Prostate gland (tissue), 2 donors: ENCODE data around the gene ZCCHC17. TPM values are rescaled to one million over a fixed set of nuclear protein-coding genes. Genes with fewer than 3 reads are reported as not detected.

Experiments used
- DNase-seq: peaks from one replicate; pipeline ENCODE4 v3.0.0-alpha.2; 2019; ENCODE audit warnings: low spot score
- H3K27ac ChIP-seq, 2 donors: fragments of 200-600 bp; sonication (generic); 2 replicates each; pipeline ENCODE4 v1.5.1; 2017 to 2019
- H3K27me3 ChIP-seq: fragments of 200-600 bp; sonication (generic); replicated peaks from 2 replicates; pipeline ENCODE4 v1.5.1; 2019; ENCODE audit not compliant: insufficient read depth
- H3K36me3 ChIP-seq, 2 donors: fragments of 200-600 bp; sonication (generic); 1 replicate in 1 of 2; 2 replicates in 1 of 2; pipeline versions ENCODE4 v1.5.1 to v1.8.1; 2017 to 2019
- H3K4me1 ChIP-seq: fragments of 200-600 bp; sonication (generic); replicated peaks from 2 replicates; pipeline ENCODE4 v1.5.1; 2019
- H3K4me3 ChIP-seq, 2 donors: fragments of 200-600 bp; sonication (generic); 2 replicates each; pipeline ENCODE4 v1.5.1; 2017 to 2019
- H3K9me3 ChIP-seq: fragments of 200-600 bp; sonication (generic); 2 replicates; pipeline ENCODE4 v1.5.1; 2017
- POLR2A ChIP-seq: fragments of 450-650 bp; IDR thresholded peaks from one replicate; pipeline ENCODE4 v1.6.1; 2016; ENCODE audit warnings: antibody characterized with exemption, mild to moderate bottlenecking
- POLR2AphosphoS5 ChIP-seq: sonication (generic); formaldehyde crosslinking; IDR thresholded peaks from one replicate; pipeline ENCODE4 v1.6.1; 2017; ENCODE audit warnings: antibody characterized with exemption
- WGBS: methylation state at CpG from one replicate; pipeline ENCODE4 v1.1.5; 2018; 5-methylcytosine and 5-hydroxymethylcytosine counted together
- intact Hi-C: fragments of 100-400 bp; cut with DNase I; formaldehyde crosslinking; loops from one replicate; pipeline ENCODE4 v1.14.2; 2022
- total RNA-seq, 2 donors: library from RNA; depleted of rRNA; stranded (reverse); fragments of >200 nt; gene quantifications; one replicate each; pipeline ENCODE4 v1.1.0, GENCODE V29; 2016
- TF ChIP-seq, protein P1 (sequence below), 4 experiments: fragments of 200-600 bp in 2 of 4; fragments of 450-650 bp in 2 of 4; sonication (generic) in 2 of 4; IDR thresholded peaks; 1 replicate in 3 of 4; 2 replicates in 1 of 4; pipeline ENCODE4 v1.5.1; 2016 to 2019; ENCODE audit warnings: antibody characterized with exemption in 4 of 4, mild to moderate bottlenecking in 2 of 4, moderate library complexity in 2 of 4

The ZCCHC17 gene
- total RNA-seq, 2 donors from 2014 or later, result 31.5 to 39.0 TPM

DNA sequence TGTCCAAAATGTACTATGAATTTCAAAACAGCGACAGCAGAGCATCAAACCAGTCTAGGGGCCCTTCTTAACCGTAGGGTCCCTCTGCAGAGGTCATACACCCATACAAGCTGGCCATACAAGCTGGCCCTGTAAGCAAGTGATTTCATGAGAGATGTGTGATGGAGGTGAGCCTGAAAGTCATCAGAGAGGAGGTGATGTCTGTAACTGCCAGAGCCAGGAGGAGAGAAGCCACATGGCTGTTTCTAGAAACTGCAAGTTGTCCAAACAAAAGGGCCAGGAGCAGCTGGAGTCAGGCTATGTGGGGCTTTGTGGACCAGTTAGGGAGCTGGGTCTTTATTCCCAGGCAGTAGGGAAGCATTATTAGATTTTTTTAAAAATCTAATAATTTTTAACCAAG lies 101.4 kb downstream of the ZCCHC17 start:
- no peaks in the 10 kb centered on the region for H3K27me3 ChIP-seq
- H3K36me3 ChIP-seq, result no peaks in the 10 kb centered on the region
- WGBS, result 92% methylated on average over 2 of the region's 2 CpGs
- H3K4me1 ChIP-seq, result no peaks in the 10 kb centered on the region
- no peak for DNase-seq
- no peak overlapping the region for H3K27ac ChIP-seq
- intact Hi-C loops, result loop anchor here (10.0 kb wide), 1 partner anchor 147 kb away; no protein-coding TSS in a partner anchor
- TF ChIP-seq, protein P1, sequence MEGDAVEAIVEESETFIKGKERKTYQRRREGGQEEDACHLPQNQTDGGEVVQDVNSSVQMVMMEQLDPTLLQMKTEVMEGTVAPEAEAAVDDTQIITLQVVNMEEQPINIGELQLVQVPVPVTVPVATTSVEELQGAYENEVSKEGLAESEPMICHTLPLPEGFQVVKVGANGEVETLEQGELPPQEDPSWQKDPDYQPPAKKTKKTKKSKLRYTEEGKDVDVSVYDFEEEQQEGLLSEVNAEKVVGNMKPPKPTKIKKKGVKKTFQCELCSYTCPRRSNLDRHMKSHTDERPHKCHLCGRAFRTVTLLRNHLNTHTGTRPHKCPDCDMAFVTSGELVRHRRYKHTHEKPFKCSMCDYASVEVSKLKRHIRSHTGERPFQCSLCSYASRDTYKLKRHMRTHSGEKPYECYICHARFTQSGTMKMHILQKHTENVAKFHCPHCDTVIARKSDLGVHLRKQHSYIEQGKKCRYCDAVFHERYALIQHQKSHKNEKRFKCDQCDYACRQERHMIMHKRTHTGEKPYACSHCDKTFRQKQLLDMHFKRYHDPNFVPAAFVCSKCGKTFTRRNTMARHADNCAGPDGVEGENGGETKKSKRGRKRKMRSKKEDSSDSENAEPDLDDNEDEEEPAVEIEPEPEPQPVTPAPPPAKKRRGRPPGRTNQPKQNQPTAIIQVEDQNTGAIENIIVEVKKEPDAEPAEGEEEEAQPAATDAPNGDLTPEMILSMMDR (IDR thresholded peaks at IDR 0.05), result no peak
- TF ChIP-seq POLR2A (no peak), POLR2AphosphoS5 (no peak)
- H3K9me3 ChIP-seq, result no peaks in the 10 kb centered on the region
- no peak overlapping the region for H3K4me3 ChIP-seq

DNA sequence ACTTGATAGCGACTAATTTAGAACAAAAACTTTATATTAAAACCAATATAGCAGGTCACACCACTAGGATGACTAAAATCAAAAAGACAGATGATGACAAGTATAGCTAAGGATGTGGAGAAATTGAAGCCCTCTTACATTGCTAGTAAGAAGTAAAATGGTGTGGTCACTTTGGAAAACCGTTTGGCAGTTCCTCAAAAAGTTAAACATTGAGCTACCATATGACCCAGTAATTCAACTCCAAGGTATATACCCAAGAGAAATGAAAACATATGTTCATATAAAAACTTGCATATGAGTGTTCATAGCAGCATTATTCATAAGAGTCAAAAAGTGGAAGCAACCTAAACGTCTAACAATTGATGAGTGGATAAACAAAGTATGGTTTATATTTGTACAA lies 103.1 kb downstream of the ZCCHC17 start:
- no peaks in the 10 kb centered on the region for H3K27me3 ChIP-seq
- H3K27ac ChIP-seq, result no peak overlapping the region
- WGBS, result 55% methylated on average over 3 of the region's 3 CpGs
- DNase-seq, result no peak
- no peaks in the 10 kb centered on the region for H3K36me3 ChIP-seq
- no peak for TF ChIP-seq POLR2A
- no peak for TF ChIP-seq POLR2AphosphoS5
- TF ChIP-seq, protein P1 (IDR thresholded peaks at IDR 0.05), result no peak
- no peak overlapping the region for H3K4me3 ChIP-seq
- intact Hi-C loops, result loop anchor here (10.0 kb wide), 1 partner anchor 145 kb away; no protein-coding TSS in a partner anchor
- H3K9me3 ChIP-seq, result no peaks in the 10 kb centered on the region
- no peaks in the 10 kb centered on the region for H3K4me1 ChIP-seq

DNA sequence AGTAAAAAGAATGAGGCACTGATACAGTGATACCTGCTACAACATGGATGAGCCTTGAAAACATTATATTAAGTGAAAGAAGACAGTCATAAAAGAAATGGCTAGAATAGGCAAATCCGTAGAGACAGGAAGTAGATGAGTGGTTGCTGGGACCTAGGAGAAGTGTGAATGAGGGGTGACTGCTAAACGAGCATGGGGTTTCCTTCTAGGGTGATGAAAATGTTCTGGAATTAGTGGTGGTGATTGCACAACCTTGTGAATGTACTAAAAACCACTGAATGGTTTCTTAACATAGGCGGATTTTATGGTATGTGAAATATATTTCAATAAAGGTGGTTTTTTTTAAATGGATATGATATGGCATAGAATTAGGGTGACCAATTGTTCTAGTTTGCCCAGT lies 103.6 kb downstream of the ZCCHC17 start:
- no peak for TF ChIP-seq POLR2AphosphoS5
- TF ChIP-seq, protein P1 (IDR thresholded peaks at IDR 0.05), result no peak
- no peak for TF ChIP-seq POLR2A
- WGBS, result 50% methylated on average over 3 of the region's 3 CpGs

DNA sequence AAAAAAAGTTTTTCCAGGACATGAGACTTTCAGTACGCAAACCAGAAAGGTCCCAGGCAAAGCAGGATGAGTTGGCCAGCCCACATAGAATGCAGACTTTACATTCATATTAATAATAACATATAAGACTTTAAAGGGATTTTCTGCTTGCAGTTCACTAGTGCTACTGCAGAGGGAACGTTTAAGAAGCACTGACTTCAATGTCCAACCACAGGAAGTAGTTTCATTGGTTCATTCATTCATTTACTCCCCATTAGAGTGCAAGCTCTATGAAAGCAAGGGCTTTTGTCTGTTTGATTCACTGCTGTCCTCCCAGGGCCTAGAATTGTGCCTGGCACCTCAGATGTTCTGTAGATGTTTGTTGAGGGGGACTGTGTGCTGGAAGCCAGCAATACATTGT lies 104.4 kb downstream of the ZCCHC17 start:
- no peaks in the 10 kb centered on the region for H3K27me3 ChIP-seq
- H3K36me3 ChIP-seq, result no peaks in the 10 kb centered on the region
- TF ChIP-seq POLR2AphosphoS5, result no peak
- TF ChIP-seq, protein P1 (IDR thresholded peaks at IDR 0.05), result no peak
- no peak for TF ChIP-seq POLR2A
- WGBS, result 48% methylated on average over 2 of the region's 2 CpGs
- no peak for DNase-seq
- no peaks in the 10 kb centered on the region for H3K9me3 ChIP-seq
- intact Hi-C loops, result no loop called here
- no peaks in the 10 kb centered on the region for H3K4me1 ChIP-seq
- no peak overlapping the region for H3K4me3 ChIP-seq
- H3K27ac ChIP-seq, result no peak overlapping the region

More for the DNA sequence above, 103.6 kb downstream of the ZCCHC17 start:
- no peak overlapping the region for H3K4me3 ChIP-seq
- no peaks in the 10 kb centered on the region for H3K27me3 ChIP-seq
- H3K36me3 ChIP-seq, result no peaks in the 10 kb centered on the region
- DNase-seq, result no peak
- intact Hi-C loops, result no loop called here
- no peaks in the 10 kb centered on the region for H3K4me1 ChIP-seq
- no peak overlapping the region for H3K27ac ChIP-seq
- H3K9me3 ChIP-seq, result no peaks in the 10 kb centered on the region

DNA sequence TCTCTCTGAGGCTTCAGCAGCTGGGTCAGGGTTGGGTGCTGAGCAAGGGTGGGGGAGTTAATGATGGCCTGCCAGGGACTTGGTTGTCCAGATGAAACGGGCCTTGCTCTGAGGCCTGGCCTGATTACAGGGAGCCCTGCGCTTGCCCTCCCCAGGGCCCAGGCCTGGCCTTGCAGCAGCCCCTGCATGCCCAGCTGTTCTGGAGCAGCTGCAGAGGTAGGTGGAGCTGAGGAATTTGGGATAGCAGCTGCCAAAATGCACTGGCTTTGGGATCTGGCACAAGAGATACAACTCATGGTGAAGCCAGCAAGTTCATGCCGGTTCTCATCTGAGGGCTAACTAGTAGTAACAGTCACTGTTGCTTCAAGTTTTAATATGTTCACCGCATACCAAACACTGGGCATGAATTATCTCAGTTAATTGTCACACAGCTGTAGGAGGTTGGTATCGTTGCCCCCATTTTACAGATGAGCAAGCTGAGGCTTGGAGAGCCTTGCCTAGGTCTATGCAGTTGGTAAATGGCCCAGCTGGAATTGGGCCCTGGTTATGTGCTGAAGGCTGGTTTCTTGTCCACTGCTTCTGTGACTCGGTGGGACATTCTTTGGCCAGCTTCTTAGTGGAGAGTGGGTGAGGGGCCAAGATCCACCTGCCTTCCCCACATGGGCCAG lies 108.9 kb downstream of the ZCCHC17 start:
- Histone ChIP-seq H3K27me3 (no peaks in the 10 kb centered on the region), H3K36me3 (no peaks in the 10 kb centered on the region), H3K27ac (no peak overlapping the region), H3K4me1 (no peaks in the 10 kb centered on the region), H3K4me3 (no peak overlapping the region), H3K9me3 (no peaks in the 10 kb centered on the region)
- intact Hi-C loops, result no loop called here
- no peak for DNase-seq
- TF ChIP-seq POLR2A, result no peak
- TF ChIP-seq, protein P1 (IDR thresholded peaks at IDR 0.05), result no peak
- TF ChIP-seq POLR2AphosphoS5, result no peak
- WGBS, result 70% methylated on average over 6 of the region's 6 CpGs
